ENCODE results near the gene RBM3.

Gene RBM3

GRCh38 chrX:48626401-48627298 is 52.4 kb downstream of the RBM3 start:
- DNase-seq, result no peak

Measured in suppressor macrophage (primary cell).